H1 (cell line): Measurements from ENCODE around the gene BICD1.

Source experiments
- ATF3 ChIP-seq: IDR thresholded peaks from 2 replicates; pipeline ENCODE4 v1.6.1; 2011; ENCODE audit warnings: low read depth, mild to moderate bottlenecking, low read length; ENCODE audit not compliant: insufficient read depth
- CTCF ChIP-seq, 3 experiments: IDR thresholded peaks; 1 replicate in 2 of 3; 2 replicates in 1 of 3; pipeline versions ENCODE4 v1.5.1 to v1.6.1; 2011; ENCODE audit warnings: low read length in 3 of 3, mild to moderate bottlenecking in 3 of 3, inconsistent platforms in 2 of 3, low read depth in 1 of 3, moderate library complexity in 1 of 3; ENCODE audit not compliant: insufficient read depth in 1 of 3; ENCODE audit errors: control extremely low read depth in 1 of 3
- EP300 ChIP-seq, 2 experiments: IDR thresholded peaks; 1 replicate in 1 of 2; 2 replicates in 1 of 2; pipeline ENCODE4 v1.6.1; 2011 to 2012; ENCODE audit warnings: low read depth in 2 of 2, low read length in 2 of 2, mild to moderate bottlenecking in 2 of 2, borderline replicate concordance in 1 of 2, inconsistent platforms in 1 of 2, moderate library complexity in 1 of 2
- GABPA ChIP-seq: IDR thresholded peaks from 2 replicates; pipeline ENCODE4 v1.6.1; 2011; ENCODE audit warnings: mild to moderate bottlenecking, low read length, moderate library complexity, borderline replicate concordance; ENCODE audit not compliant: insufficient read depth
- RAD21 ChIP-seq, 2 experiments: IDR thresholded peaks in 1 of 2; conservative IDR thresholded peaks in 1 of 2; 2 replicates each; pipeline ENCODE4 v1.6.1; 2011; ENCODE audit warnings: low read depth in 2 of 2, low read length in 2 of 2, improper control_type of control experiment in 1 of 2, inconsistent platforms in 1 of 2, mild to moderate bottlenecking in 1 of 2, moderate library complexity in 1 of 2
- SP2 ChIP-seq: IDR thresholded peaks from 2 replicates; pipeline ENCODE4 v1.6.1; 2012; ENCODE audit warnings: mild to moderate bottlenecking, low read length, inconsistent platforms
- YY1 ChIP-seq: IDR thresholded peaks from 2 replicates; pipeline ENCODE4 v1.6.1; 2011; ENCODE audit warnings: low read depth, mild to moderate bottlenecking, low read length
- ZNF274 ChIP-seq: IDR thresholded peaks from 2 replicates; pipeline ENCODE4 v1.7.0; 2012; ENCODE audit warnings: low read length, borderline replicate concordance; ENCODE audit errors: extremely low read depth
- TF ChIP-seq, protein P1 (sequence below): IDR thresholded peaks from 2 replicates; pipeline ENCODE4 v1.6.1; 2012; ENCODE audit warnings: low read length, inconsistent platforms

DNA sequence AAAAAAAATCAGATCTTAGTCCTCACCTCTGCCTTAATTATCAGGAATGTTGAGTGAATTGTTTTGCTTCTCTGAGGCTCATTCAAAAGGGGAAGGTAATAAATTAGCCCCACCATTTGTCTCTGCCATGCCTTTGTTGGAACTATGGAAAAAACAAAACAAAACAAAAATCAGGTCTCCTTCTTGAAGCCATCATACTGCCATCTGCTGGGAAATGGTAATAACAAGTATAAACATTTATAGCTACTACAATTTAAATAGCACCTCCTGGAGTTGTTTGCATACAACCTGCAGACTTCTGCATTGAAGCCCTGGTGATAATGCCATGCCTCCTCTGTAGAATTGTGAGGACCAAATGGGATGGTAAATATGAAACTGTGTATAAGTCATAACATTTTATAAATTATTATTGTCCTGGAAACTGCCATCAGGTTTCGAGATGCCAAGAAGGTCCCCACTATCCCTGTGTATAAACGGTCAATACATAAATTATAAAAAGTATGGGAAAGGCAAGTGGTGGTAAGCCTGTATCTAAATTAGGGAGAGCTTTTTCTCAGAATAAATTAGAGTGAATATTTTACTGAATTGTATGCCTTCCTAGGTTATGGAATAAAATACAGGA lies 205.5 kb downstream of the BICD1 start:
- TF ChIP-seq ATF3 = no peak
- no peak for TF ChIP-seq YY1
- peak in 2 of 3 experiments; percentile 50 to 68; a peak in 3 of 4 replicates for TF ChIP-seq CTCF (IDR thresholded peaks at IDR 0.05; ENCODE audit: control extremely low read depth in 1 of 3, insufficient read depth in 1 of 3, low read depth in 1 of 3, low read length in 3 of 3)
- no peak for TF ChIP-seq EP300 (IDR thresholded peaks at IDR 0.05; ENCODE audit: borderline replicate concordance in 1 of 2, low read depth in 2 of 2, low read length in 2 of 2)
- TF ChIP-seq, protein P1, sequence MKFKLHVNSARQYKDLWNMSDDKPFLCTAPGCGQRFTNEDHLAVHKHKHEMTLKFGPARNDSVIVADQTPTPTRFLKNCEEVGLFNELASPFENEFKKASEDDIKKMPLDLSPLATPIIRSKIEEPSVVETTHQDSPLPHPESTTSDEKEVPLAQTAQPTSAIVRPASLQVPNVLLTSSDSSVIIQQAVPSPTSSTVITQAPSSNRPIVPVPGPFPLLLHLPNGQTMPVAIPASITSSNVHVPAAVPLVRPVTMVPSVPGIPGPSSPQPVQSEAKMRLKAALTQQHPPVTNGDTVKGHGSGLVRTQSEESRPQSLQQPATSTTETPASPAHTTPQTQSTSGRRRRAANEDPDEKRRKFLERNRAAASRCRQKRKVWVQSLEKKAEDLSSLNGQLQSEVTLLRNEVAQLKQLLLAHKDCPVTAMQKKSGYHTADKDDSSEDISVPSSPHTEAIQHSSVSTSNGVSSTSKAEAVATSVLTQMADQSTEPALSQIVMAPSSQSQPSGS = no peak
- TF ChIP-seq GABPA = no peak
- no peak for TF ChIP-seq ZNF274
- no peak for TF ChIP-seq SP2
- TF ChIP-seq RAD21 (IDR thresholded peaks at IDR 0.05 in 1 of 2, conservative IDR thresholded peaks at IDR 0.05 in 1 of 2; ENCODE audit: low read depth in 2 of 2, low read length in 2 of 2) = peak; percentile 46 to 50
